Activated naive CD4-positive, alpha-beta T cell treated with anti-CD3 and anti-CD28 coated beads, Interleukin-2, amount 50 U/mL, for 24 hours (primary cell): Measurements from ENCODE around the gene ADH1C.
"Not testable (repeated sequence)": the region's sequence is repeated elsewhere in the genome, so short reads cannot be mapped to it uniquely, and the experiment has no call there.

ENCODE experiments used
- H3K27ac Mint-ChIP-seq: one replicate; pipeline ENCODE4 v1.8.0; 2021; ENCODE audit warnings: mild to moderate bottlenecking, mixed read lengths
- H3K27me3 Mint-ChIP-seq: one replicate; pipeline ENCODE4 v1.8.0; 2021; ENCODE audit warnings: mixed read lengths
- H3K36me3 Mint-ChIP-seq: one replicate; pipeline ENCODE4 v1.8.0; 2021; ENCODE audit warnings: mixed read lengths
- H3K4me1 Mint-ChIP-seq: one replicate; pipeline ENCODE4 v1.8.0; 2021; ENCODE audit warnings: mixed read lengths
- H3K4me3 Mint-ChIP-seq: one replicate; pipeline ENCODE4 v1.8.0; 2021; ENCODE audit warnings: mild to moderate bottlenecking, mixed read lengths
- H3K9me3 Mint-ChIP-seq: one replicate; pipeline ENCODE4 v1.8.0; 2021; ENCODE audit warnings: mixed read lengths

The ADH1C gene

DNA sequence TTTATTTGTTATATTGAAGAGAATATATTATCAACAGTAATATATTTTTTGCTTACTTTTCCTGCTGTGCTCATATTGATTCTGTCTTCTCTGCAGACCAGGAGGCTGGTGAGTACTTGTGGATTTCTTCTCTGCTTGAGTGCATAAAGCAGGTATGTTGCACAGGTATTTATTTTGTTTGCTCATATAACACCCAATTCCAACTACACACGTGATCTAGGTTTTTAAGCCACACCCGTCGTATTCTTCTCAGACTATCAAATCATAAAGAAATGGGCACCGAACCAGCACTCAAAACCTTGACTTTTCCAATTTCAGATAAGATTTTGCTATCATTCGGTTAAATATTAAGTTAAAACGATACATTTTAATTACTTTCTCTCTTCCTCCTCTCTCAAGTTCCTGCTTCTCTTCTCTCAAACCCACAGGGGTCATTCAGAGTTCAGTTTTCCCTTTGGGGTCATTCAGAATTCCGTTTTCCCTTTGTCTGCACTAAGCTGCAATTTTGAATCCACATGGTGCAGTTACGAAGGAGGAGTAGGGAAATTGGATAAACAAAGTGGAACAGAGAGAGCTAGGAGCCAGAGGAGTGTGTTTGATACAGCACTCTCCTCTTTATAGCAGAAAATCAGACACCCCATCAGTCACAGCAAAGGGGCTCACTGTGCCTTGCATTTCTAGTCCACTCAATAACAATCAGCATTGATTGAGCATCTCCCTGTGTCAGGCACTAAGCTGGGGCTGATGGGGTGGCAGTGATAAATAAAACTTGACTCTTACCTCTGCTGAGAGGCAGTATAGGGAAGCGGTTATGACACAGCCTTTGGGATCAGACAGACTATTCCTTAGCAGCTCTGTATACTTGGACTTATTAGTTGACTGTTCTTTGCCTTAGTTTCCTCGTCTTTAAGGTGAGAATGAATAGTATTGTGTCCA lies at the start of gene ADH1C:
Gene ADH1C (minus strand): TSS at position 145 of the 936 bp plus-strand sequence. CDS start 71 bp downstream, at position 74.
- peaks cover 10% of the 10 kb centered on the region for H3K27me3 Mint-ChIP-seq
- no peaks in the 10 kb centered on the region for H3K4me1 Mint-ChIP-seq
- no peaks in the 10 kb centered on the region for H3K9me3 Mint-ChIP-seq

DNA sequence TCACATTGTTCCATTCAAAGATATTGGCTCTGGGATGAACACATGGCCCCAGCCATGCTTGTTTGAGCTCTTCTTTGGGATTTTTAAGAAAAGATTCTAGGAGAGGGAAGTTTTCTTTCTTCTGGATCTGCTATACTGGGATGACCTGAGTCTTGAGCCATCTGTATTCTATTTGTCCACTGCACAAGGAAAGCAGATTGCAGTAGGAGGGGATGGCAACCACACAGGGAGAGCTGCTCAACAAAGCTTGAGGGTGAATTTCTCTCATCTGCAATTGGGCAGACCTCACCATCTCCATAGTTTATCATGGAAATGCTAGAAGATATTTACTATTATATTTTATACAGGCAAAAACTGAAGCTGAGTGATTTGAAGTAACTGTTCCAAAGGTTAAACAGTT lies 48.3 kb upstream of the ADH1C start:
- H3K36me3 Mint-ChIP-seq: no peaks in the 10 kb centered on the region
- no peak overlapping the region for H3K27ac Mint-ChIP-seq
- H3K27me3 Mint-ChIP-seq: no peaks in the 10 kb centered on the region
- H3K4me3 Mint-ChIP-seq: no peak overlapping the region
- H3K4me1 Mint-ChIP-seq: no peaks in the 10 kb centered on the region
- H3K9me3 Mint-ChIP-seq: no peaks in the 10 kb centered on the region

More for the DNA sequence above, at the start of gene ADH1C:
- H3K36me3 Mint-ChIP-seq: peaks cover 2% of the 10 kb centered on the region
- no peak within 1 kb of the TSS for H3K4me3 Mint-ChIP-seq
- no peak within 1 kb of the TSS for H3K27ac Mint-ChIP-seq

DNA sequence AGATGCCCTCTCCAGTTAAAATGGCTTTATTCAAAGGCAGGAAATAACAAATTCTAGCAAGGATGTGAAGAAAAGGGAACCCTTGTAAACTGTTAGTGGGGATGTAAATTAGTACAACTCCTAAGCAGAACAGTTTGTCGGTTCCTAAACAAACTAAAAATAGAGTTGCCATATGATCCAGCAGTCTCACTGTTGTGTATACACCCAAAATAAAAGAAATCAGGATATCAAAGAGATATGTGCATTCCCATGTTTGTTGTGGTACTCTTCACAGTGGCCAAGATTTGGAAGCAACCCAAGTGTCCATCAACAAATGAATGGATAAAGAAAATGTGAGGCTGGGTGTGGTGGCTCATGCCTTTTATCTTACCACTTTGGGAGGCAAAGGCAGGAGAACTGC lies 46.5 kb upstream of the ADH1C start:
- H3K36me3 Mint-ChIP-seq: no peaks in the 10 kb centered on the region
- H3K27me3 Mint-ChIP-seq: no peaks in the 10 kb centered on the region
- H3K27ac Mint-ChIP-seq: no peak overlapping the region
- no peaks in the 10 kb centered on the region for H3K9me3 Mint-ChIP-seq
- no peaks in the 10 kb centered on the region for H3K4me1 Mint-ChIP-seq
- no peak overlapping the region for H3K4me3 Mint-ChIP-seq

DNA sequence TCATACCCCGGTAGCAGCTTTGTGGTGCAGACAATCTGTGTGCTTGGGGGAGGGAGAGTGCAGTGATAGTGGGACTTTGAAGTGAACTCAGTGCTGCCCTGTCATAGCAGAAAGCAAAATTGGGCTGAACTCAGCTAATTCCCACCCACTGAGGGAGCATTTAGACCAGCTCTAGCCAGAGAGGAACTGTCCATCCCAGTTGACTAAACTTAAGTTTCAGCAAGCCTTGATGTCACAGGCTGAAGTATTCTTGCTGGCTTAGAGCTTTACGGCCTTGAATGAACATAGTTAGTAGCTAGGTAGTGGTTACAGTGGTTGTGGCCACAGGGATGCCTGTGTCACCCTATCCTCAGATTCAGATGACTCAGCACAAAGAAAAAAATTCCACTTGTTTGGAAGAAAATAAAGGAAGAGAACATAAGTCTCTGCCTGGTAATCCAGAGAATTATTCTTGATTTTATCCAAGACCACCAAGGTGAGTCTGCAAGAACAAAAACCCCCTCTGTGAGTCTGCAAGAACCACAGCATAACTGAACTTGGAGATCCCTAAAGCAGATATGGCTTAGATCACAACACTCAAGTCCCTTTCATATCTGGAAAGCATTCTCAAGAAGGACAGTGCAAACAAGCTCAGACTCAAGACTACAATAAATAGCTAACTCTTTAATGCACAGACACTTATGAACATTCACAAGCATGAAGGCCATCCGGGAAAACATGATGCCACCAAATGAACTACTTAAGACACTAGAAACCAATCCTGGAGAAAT lies 43.2 kb upstream of the ADH1C start:
- Mint-ChIP-seq H3K27me3 (peaks cover 6% of the 10 kb centered on the region), H3K4me3 (no peak overlapping the region), H3K4me1 (no peaks in the 10 kb centered on the region), H3K27ac (no peak overlapping the region), H3K9me3 (peaks cover 4% of the 10 kb centered on the region), H3K36me3 (no peaks in the 10 kb centered on the region)

DNA sequence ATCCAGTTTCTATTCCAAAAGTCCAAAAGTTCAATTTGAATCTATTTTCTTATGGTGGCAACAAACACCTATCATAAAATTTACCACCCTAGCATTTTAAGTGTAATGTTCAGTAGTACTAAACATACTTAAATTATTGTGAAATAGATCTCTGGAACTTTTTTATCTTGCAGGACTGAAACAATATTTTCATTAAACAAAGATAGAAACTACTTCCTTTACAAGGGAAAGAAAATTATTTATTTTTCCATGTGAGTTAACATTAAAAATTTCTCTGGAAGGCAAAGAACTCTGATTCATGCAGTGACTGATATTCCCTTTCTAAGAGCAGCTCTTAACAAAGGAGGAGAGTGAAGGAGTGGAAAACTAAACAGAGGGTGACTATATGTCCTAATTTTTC lies 42.4 kb upstream of the ADH1C start:
- Mint-ChIP-seq H3K27ac (no peak overlapping the region), H3K36me3 (no peaks in the 10 kb centered on the region), H3K4me3 (no peak overlapping the region), H3K4me1 (no peaks in the 10 kb centered on the region), H3K27me3 (peaks cover 6% of the 10 kb centered on the region), H3K9me3 (peaks cover 4% of the 10 kb centered on the region)

DNA sequence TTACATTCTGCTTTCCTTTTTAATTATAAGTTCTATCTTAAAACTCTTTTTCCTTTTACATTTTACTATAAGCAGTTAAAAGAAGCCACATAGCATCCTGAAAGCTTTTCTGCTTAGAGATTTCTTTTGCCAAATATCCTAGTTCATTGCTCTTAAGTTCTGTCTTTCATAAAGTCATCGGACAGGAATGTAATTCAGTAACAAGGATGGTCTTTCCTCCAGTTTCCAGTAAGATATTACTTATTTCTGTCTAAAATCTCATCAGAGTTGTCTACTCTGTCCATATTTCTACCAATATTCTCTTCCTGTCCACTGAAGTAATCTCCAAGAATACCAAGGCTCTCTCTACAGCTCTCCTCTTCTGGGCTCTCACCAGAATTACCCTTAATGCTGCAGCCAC lies 37.5 kb upstream of the ADH1C start:
- Mint-ChIP-seq H3K27ac (no peak overlapping the region), H3K4me3 (no peak overlapping the region), H3K36me3 (no peaks in the 10 kb centered on the region), H3K9me3 (peaks cover 4% of the 10 kb centered on the region), H3K27me3 (peaks cover 10% of the 10 kb centered on the region), H3K4me1 (no peaks in the 10 kb centered on the region)

DNA sequence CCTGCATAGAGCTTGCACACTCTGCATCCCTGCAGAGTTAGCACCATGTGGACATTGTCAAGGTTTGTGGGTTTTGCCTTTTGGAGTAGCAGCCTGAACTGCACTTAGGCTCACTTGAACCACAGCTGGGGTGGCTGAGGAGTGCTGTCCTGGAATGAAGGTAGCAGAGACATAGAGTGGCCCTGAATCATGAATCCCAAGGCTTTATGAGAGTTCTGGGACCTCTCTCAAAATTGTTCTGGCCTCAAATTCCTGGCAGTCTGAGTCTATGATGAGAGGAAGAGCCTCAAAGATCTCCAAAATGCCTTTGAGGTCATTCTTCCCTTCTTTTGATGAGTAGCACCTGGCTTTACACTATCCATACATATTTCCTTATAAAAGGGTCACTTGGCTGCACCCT lies 37.1 kb upstream of the ADH1C start:
- no peak overlapping the region for H3K27ac Mint-ChIP-seq
- H3K4me3 Mint-ChIP-seq: no peak overlapping the region
- H3K27me3 Mint-ChIP-seq: peaks cover 12% of the 10 kb centered on the region
- H3K9me3 Mint-ChIP-seq: peaks cover 4% of the 10 kb centered on the region
- H3K4me1 Mint-ChIP-seq: no peaks in the 10 kb centered on the region
- no peaks in the 10 kb centered on the region for H3K36me3 Mint-ChIP-seq

DNA sequence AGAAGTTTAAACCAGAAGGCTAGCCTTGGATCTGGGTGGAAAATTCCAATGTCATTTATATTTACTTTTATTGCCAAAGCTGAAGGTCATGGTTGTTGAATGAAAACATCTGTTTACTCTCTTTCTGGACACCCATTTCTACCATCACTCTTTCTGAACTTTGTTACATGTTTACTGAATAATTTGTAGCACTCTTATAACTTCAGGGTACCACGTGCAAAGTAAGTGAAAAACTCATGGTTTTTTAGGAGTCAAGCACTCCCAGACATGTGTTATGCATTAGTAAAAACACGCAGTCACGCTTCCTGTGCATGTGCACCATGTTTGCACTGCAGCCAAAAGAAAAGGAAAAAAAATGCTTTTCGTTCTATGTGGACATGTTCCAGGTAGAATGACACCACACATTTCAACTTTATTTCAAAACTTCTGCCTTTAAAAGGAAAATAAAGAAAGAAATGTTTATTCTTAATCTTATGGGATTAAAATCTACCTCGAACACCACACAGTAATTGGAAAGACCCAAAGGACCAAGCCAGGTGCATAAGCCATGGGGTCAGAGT lies 31.4 kb upstream of the ADH1C start:
- H3K27ac Mint-ChIP-seq: no peak overlapping the region
- no peaks in the 10 kb centered on the region for H3K9me3 Mint-ChIP-seq
- no peaks in the 10 kb centered on the region for H3K36me3 Mint-ChIP-seq
- no peaks in the 10 kb centered on the region for H3K4me1 Mint-ChIP-seq
- peaks cover 15% of the 10 kb centered on the region for H3K27me3 Mint-ChIP-seq
- H3K4me3 Mint-ChIP-seq: no peak overlapping the region

DNA sequence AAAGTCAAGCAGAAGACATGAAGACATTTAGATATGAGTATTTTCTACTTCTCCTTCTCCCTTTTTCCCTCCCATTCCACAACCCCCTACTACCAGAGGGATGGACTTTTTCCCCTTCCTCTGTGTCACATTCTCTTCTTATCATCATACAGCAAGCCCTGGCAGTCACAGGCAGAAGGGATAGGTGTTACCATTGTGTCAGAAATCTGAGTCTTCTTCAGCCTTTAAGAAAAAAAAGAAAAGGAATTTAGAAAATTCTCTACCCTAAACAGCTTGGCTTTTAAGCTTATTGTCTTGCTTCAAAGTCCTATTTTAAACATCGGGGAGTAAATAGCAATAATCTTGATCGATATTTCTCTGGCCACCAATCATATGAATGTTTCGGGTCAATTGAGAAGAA lies 30.9 kb upstream of the ADH1C start:
- H3K27me3 Mint-ChIP-seq: peaks cover 16% of the 10 kb centered on the region
- H3K4me3 Mint-ChIP-seq: no peak overlapping the region
- H3K36me3 Mint-ChIP-seq: no peaks in the 10 kb centered on the region
- H3K9me3 Mint-ChIP-seq: no peaks in the 10 kb centered on the region
- no peaks in the 10 kb centered on the region for H3K4me1 Mint-ChIP-seq
- no peak overlapping the region for H3K27ac Mint-ChIP-seq

DNA sequence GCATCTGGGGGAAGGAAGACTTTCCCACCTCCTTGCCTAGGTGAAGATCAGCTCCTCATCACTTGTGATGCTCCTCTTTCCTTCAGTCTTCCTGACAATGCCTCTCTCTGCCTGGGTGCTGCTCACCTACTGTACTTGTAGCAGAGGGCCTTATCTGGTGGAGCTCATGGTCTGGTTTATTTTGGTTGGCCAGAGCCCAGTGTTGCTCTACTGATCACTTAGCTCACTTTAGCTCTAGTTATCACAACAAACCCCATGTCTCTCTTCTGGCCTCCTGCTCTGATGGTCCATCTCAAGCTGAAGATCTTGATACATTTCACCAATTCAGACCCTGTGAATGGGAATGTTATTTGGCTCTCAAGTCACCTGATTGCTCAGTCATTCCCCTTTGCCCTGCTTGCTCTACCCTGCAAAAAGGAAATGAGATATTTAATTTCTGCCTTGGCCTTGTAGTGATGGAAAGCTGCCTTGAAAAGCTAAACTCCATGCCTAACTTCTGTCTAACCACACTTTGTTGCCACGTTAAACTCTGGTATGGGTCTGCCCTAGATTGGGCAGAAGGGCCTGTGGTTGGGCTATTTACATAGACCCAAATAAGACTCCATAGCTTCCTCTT lies 30.3 kb upstream of the ADH1C start:
- peaks cover 16% of the 10 kb centered on the region for H3K27me3 Mint-ChIP-seq
- no peaks in the 10 kb centered on the region for H3K9me3 Mint-ChIP-seq
- no peak overlapping the region for H3K4me3 Mint-ChIP-seq
- no peaks in the 10 kb centered on the region for H3K36me3 Mint-ChIP-seq
- H3K4me1 Mint-ChIP-seq: no peaks in the 10 kb centered on the region
- H3K27ac Mint-ChIP-seq: no peak overlapping the region

DNA sequence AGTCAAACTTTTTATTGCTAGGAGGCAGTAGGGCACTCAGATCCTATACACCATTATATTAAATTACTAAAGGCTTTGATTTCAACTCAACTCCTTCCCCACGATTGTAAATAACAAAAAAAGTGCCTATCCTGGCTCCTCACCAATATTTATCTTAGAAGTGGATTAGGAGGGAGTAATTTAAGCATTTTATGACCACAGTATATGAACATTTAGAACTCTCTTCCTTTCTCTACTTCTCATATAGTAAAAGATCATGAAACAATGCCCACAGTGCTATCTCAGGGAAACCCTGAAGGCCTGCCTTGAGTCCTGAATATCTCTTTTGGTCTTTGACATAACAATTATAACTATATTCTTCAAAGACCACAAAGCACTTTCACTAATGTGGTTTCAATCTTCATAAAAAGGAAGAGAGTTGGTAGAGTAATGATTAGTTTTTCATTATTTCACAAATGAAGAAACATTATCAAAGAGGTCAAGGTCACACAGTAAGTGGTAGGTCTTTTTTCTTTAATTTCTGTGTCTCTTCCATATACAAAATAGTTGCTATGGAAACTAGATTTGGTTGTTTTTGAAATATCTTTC lies 29.1 kb upstream of the ADH1C start:
- H3K4me3 Mint-ChIP-seq: no peak overlapping the region

DNA sequence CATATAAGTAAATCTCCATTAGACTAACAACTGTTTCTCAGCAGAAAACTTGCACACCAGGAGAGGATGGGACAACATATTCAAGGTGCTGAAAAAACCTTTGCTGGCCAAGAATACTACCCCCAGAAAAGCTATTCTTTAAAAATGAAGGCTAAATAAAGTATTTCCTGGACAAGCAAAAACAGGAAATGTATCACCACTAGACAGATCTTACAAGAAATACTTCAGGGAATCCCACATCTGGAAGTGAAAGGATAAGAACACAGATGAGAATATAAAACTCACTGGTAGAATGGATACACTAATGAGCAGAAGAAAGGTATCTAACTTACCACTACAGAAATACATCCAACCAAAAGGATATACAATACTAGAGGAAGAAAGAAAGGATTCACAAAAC lies 27.0 kb upstream of the ADH1C start:
- Mint-ChIP-seq H3K4me3 (no peak overlapping the region), H3K9me3 (peaks cover 14% of the 10 kb centered on the region), H3K4me1 (no peaks in the 10 kb centered on the region), H3K27me3 (peaks cover 21% of the 10 kb centered on the region), H3K27ac (no peak overlapping the region), H3K36me3 (peaks cover 4% of the 10 kb centered on the region)

More for the DNA sequence above, 29.1 kb upstream of the ADH1C start:
- Mint-ChIP-seq H3K27me3 (peaks cover 18% of the 10 kb centered on the region), H3K4me1 (no peaks in the 10 kb centered on the region), H3K9me3 (no peaks in the 10 kb centered on the region), H3K36me3 (no peaks in the 10 kb centered on the region), H3K27ac (no peak overlapping the region)

DNA sequence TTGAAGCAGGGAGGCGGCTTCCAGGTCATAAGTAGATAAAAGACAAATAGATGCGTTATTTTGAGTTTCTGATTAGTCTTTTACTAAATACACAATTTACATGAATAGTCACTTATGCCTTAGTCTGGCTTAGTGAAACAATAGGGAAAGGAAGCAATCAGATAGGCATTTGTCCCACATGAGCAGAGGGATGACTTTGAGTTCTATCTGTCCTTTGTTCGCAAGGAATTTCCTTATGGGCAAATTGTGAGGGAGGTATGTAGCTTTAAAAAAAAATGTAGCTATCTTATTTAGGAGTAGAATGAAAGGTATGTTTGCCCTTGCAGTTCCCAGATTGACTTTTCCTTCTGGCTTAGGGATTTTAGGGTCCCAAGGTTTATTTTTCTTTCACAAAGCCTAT lies 26.3 kb upstream of the ADH1C start:
- H3K27ac Mint-ChIP-seq: no peak overlapping the region
- peaks cover 18% of the 10 kb centered on the region for H3K9me3 Mint-ChIP-seq
- peaks cover 22% of the 10 kb centered on the region for H3K27me3 Mint-ChIP-seq
- no peaks in the 10 kb centered on the region for H3K4me1 Mint-ChIP-seq
- no peak overlapping the region for H3K4me3 Mint-ChIP-seq
- H3K36me3 Mint-ChIP-seq: peaks cover 4% of the 10 kb centered on the region

DNA sequence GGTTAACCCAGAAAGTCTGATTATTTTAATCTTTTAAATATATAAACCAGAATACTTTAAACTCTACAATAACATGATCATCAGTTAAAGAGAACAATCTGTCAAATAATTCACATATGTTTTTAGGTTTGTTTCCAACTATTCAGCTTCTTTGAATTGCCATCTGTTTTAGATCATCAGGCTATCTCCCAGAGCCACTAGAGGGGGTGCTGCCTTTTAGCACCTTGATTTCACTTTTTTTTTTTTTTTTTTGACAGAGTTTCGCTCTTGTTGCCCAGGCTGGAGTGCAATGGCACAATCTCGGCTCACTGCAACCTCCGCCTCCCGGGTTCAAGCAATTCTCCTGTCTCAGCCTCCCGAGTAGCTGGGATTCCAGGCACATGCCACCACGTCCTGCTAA lies 24.8 kb upstream of the ADH1C start:
- H3K4me3 Mint-ChIP-seq, H3K4me1 Mint-ChIP-seq, H3K36me3 Mint-ChIP-seq, H3K27ac Mint-ChIP-seq: not testable (repeated sequence)
- H3K9me3 Mint-ChIP-seq: peaks cover 29% of the 10 kb centered on the region
- peaks cover 16% of the 10 kb centered on the region for H3K27me3 Mint-ChIP-seq

DNA sequence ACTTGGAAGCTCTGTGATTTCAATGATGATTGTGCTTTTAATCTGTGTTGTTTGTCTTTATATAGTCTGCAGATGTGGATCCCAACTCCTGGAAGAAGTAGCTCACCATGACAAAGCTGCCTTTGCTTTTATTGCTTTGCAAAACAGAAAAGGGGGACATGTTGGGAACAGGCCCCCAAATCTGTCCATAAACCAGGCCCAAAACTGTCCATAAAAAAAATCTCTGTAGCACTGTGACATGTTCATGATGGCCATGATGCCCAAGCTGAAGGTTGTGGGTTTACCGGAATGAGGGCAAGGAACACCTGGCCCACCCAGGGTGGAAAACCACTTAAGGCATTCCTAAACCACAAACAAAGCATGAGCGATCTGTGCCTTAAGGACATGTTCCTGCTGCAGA lies 19.9 kb upstream of the ADH1C start:
- not testable (repeated sequence) for H3K4me3 Mint-ChIP-seq, H3K27ac Mint-ChIP-seq, H3K4me1 Mint-ChIP-seq, H3K36me3 Mint-ChIP-seq
- Mint-ChIP-seq H3K9me3 (peaks cover 34% of the 10 kb centered on the region), H3K27me3 (peaks cover 19% of the 10 kb centered on the region)
